Measurements from ENCODE around the gene STBD1. TPM values are rescaled to one million over a fixed set of nuclear protein-coding genes. Genes with fewer than 3 reads are reported as not detected.

STBD1 gene
- total and polyA plus RNA-seq, 4 donors: 10.3 to 42.5 (median 30.3) TPM

DNA sequence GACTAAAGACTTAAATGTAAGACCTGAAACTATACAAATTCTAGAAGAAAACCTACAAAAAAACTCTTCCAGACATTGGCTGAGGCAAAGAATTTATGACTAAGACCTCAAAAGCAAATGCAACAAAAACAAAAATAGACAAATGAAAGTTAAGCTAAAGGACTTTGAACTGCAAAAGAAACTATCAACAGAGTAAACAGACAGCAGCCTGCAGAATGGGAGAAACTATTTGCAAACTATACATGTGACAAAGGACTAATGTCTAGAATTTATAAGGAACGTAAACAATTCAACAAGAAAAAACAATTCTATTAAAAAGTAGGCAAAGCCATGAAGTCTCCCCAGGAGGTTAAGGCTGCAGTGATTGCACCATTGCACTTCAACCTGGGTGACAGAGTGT is 46.0 kb upstream of the STBD1 start:
- WGBS: 14% methylated on average over 1 of the region's 1 CpG
- H3K4me1 ChIP-seq (ENCODE audit: control insufficient read depth in 4 of 4, insufficient read depth in 4 of 4, low read length in 3 of 4): peaks cover 3 to 18% (median 12%) of the 10 kb centered on the region in 4 donors

DNA sequence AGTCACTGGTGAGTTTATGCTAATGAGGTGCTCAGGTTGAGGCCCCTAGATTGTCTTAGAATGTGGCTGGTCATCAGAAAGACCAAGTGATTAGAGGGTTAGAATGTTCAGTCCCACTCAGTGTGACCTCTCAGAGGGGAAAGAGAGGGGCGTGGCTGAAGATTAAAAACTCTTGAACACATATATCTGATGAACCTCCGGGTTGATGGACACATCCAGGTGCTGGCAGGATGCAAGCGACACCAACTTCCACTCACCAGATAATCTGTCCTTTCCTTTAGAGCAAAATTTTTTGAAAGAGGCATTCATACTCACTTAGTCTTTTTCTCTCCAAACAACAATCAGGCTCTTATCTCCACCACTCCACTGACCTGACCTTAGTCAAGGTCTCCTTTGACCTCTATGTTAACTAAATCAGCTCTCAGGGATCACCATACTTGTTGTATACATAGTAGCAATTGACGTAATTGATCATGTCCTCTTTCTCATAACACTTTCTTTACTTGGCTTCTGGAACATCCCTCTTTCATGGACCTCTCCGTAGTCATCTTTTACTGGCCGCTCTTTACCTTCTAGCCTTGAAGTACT is 40.8 kb upstream of the STBD1 start:
- peaks cover 0 to 7% (median 1%) of the 10 kb centered on the region in 4 donors for H3K4me1 ChIP-seq (ENCODE audit: control insufficient read depth in 4 of 4, insufficient read depth in 4 of 4, low read length in 3 of 4)
- H3K36me3 ChIP-seq (ENCODE audit: control insufficient read depth in 4 of 4, insufficient read depth in 3 of 4, low read depth in 1 of 4, low read length in 3 of 4): no peaks in the 10 kb centered on the region
- no peak overlapping the region for H3K9ac ChIP-seq (ENCODE audit: low read depth in 1 of 2, low read length in 2 of 2)
- H3K4me3 ChIP-seq (ENCODE audit: low read depth in 1 of 3, low read length in 3 of 3): no peak overlapping the region
- DNase-seq (ENCODE audit: low spot score): no peak
- H3K27me3 ChIP-seq (ENCODE audit: control insufficient read depth in 4 of 4, insufficient read depth in 4 of 4, low read length in 3 of 4): no peaks in the 10 kb centered on the region
- no peaks in the 10 kb centered on the region for H3K9me3 ChIP-seq (ENCODE audit: control insufficient read depth in 4 of 4, low read length in 3 of 4)
- WGBS: 85% methylated on average over 6 of the region's 6 CpGs
- no peak overlapping the region for H3K27ac ChIP-seq (ENCODE audit: low read depth in 1 of 2, low read length in 2 of 2)
- no peak for TF ChIP-seq FOXA2 (IDR thresholded peaks at IDR 0.05)
- TF ChIP-seq, protein P1, sequence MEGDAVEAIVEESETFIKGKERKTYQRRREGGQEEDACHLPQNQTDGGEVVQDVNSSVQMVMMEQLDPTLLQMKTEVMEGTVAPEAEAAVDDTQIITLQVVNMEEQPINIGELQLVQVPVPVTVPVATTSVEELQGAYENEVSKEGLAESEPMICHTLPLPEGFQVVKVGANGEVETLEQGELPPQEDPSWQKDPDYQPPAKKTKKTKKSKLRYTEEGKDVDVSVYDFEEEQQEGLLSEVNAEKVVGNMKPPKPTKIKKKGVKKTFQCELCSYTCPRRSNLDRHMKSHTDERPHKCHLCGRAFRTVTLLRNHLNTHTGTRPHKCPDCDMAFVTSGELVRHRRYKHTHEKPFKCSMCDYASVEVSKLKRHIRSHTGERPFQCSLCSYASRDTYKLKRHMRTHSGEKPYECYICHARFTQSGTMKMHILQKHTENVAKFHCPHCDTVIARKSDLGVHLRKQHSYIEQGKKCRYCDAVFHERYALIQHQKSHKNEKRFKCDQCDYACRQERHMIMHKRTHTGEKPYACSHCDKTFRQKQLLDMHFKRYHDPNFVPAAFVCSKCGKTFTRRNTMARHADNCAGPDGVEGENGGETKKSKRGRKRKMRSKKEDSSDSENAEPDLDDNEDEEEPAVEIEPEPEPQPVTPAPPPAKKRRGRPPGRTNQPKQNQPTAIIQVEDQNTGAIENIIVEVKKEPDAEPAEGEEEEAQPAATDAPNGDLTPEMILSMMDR (IDR thresholded peaks at IDR 0.05; ENCODE audit: low read depth, low read length, missing input control): no peak
- TF ChIP-seq FOXA1 (IDR thresholded peaks at IDR 0.05): no peak
- no peak for TF ChIP-seq SP1 (IDR thresholded peaks at IDR 0.05)
- no peak for TF ChIP-seq RXRA (IDR thresholded peaks at IDR 0.05)
- no peak for TF ChIP-seq NR2F2 (IDR thresholded peaks at IDR 0.05)
- TF ChIP-seq, protein P2, sequence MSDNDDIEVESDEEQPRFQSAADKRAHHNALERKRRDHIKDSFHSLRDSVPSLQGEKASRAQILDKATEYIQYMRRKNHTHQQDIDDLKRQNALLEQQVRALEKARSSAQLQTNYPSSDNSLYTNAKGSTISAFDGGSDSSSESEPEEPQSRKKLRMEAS (IDR thresholded peaks at IDR 0.05): no peak
- TF ChIP-seq HNF4G (IDR thresholded peaks at IDR 0.05): no peak
- no peak for TF ChIP-seq JUND (IDR thresholded peaks at IDR 0.05)
- TF ChIP-seq YY1 (IDR thresholded peaks at IDR 0.05): no peak
- TF ChIP-seq HNF4A (conservative IDR thresholded peaks at IDR 0.05): no peak
- TF ChIP-seq, protein P3, sequence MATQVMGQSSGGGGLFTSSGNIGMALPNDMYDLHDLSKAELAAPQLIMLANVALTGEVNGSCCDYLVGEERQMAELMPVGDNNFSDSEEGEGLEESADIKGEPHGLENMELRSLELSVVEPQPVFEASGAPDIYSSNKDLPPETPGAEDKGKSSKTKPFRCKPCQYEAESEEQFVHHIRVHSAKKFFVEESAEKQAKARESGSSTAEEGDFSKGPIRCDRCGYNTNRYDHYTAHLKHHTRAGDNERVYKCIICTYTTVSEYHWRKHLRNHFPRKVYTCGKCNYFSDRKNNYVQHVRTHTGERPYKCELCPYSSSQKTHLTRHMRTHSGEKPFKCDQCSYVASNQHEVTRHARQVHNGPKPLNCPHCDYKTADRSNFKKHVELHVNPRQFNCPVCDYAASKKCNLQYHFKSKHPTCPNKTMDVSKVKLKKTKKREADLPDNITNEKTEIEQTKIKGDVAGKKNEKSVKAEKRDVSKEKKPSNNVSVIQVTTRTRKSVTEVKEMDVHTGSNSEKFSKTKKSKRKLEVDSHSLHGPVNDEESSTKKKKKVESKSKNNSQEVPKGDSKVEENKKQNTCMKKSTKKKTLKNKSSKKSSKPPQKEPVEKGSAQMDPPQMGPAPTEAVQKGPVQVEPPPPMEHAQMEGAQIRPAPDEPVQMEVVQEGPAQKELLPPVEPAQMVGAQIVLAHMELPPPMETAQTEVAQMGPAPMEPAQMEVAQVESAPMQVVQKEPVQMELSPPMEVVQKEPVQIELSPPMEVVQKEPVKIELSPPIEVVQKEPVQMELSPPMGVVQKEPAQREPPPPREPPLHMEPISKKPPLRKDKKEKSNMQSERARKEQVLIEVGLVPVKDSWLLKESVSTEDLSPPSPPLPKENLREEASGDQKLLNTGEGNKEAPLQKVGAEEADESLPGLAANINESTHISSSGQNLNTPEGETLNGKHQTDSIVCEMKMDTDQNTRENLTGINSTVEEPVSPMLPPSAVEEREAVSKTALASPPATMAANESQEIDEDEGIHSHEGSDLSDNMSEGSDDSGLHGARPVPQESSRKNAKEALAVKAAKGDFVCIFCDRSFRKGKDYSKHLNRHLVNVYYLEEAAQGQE (IDR thresholded peaks at IDR 0.05): no peak
- no peak for TF ChIP-seq TAF1 (conservative IDR thresholded peaks at IDR 0.05)
- TF ChIP-seq RAD21 (IDR thresholded peaks at IDR 0.05): no peak

More for the DNA sequence above, 46.0 kb upstream of the STBD1 start:
- H3K9ac ChIP-seq (ENCODE audit: low read depth in 1 of 2, low read length in 2 of 2): no peak overlapping the region
- H3K27me3 ChIP-seq (ENCODE audit: control insufficient read depth in 4 of 4, insufficient read depth in 4 of 4, low read length in 3 of 4): no peaks in the 10 kb centered on the region
- H3K4me3 ChIP-seq (ENCODE audit: low read depth in 1 of 3, low read length in 3 of 3): no peak overlapping the region
- no peak for DNase-seq (ENCODE audit: low spot score)
- H3K9me3 ChIP-seq (ENCODE audit: control insufficient read depth in 4 of 4, low read length in 3 of 4): no peaks in the 10 kb centered on the region
- TF ChIP-seq SP1 (IDR thresholded peaks at IDR 0.05) (peak; percentile 68), FOXA2 (IDR thresholded peaks at IDR 0.05) (peak; percentile 29), HNF4A (conservative IDR thresholded peaks at IDR 0.05) (peak; percentile 80 to 83), RXRA (IDR thresholded peaks at IDR 0.05) (no peak), HNF4G (IDR thresholded peaks at IDR 0.05) (peak; percentile 41), RAD21 (IDR thresholded peaks at IDR 0.05) (peak in 1 of 2 donors; percentile 11), JUND (IDR thresholded peaks at IDR 0.05) (no peak), YY1 (IDR thresholded peaks at IDR 0.05) (no peak), EGR1 (IDR thresholded peaks at IDR 0.05; ENCODE audit: low read depth in 2 of 2) (no peak)
- TF ChIP-seq, protein P3 (IDR thresholded peaks at IDR 0.05): peak; percentile 22
- TF ChIP-seq, protein P1 (IDR thresholded peaks at IDR 0.05; ENCODE audit: low read depth, low read length, missing input control): no peak
- H3K27ac ChIP-seq (ENCODE audit: low read depth in 1 of 2, low read length in 2 of 2): peak overlapping the region; percentile 9 to 27
- no peaks in the 10 kb centered on the region for H3K36me3 ChIP-seq (ENCODE audit: control insufficient read depth in 4 of 4, insufficient read depth in 3 of 4, low read depth in 1 of 4, low read length in 3 of 4)

Data from liver (tissue), 9 donors.